ENCODE measurements around the gene NDUFS8.

NDUFS8 gene

DNA sequence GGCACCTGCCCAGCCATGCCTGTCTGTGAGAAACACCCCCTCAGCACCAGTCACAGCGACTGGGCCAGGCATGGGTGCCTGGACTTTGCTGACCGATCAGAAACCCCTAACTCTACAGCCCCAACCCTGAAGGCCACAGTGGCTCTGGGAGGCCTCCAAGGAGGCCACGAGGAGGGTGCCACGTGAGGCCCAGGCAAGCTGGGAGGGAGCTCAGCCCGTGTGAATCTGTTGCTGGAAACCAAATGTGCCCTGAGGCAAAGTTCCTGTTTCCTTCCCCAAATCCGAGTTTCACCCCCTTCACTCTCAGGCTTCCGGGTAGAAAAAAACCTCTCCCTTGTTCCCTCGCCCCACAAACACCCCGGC is 27.9 kb upstream of the NDUFS8 start:
- no peak overlapping the region for H3K4me3 ChIP-seq (replicated peaks; ENCODE audit: low read depth, low read length)
- TF ChIP-seq, protein P1, sequence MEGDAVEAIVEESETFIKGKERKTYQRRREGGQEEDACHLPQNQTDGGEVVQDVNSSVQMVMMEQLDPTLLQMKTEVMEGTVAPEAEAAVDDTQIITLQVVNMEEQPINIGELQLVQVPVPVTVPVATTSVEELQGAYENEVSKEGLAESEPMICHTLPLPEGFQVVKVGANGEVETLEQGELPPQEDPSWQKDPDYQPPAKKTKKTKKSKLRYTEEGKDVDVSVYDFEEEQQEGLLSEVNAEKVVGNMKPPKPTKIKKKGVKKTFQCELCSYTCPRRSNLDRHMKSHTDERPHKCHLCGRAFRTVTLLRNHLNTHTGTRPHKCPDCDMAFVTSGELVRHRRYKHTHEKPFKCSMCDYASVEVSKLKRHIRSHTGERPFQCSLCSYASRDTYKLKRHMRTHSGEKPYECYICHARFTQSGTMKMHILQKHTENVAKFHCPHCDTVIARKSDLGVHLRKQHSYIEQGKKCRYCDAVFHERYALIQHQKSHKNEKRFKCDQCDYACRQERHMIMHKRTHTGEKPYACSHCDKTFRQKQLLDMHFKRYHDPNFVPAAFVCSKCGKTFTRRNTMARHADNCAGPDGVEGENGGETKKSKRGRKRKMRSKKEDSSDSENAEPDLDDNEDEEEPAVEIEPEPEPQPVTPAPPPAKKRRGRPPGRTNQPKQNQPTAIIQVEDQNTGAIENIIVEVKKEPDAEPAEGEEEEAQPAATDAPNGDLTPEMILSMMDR (IDR thresholded peaks at IDR 0.05; ENCODE audit: low read length, missing control alignments): no peak
- DNase-seq (ENCODE audit: low read depth): no peak

DNA sequence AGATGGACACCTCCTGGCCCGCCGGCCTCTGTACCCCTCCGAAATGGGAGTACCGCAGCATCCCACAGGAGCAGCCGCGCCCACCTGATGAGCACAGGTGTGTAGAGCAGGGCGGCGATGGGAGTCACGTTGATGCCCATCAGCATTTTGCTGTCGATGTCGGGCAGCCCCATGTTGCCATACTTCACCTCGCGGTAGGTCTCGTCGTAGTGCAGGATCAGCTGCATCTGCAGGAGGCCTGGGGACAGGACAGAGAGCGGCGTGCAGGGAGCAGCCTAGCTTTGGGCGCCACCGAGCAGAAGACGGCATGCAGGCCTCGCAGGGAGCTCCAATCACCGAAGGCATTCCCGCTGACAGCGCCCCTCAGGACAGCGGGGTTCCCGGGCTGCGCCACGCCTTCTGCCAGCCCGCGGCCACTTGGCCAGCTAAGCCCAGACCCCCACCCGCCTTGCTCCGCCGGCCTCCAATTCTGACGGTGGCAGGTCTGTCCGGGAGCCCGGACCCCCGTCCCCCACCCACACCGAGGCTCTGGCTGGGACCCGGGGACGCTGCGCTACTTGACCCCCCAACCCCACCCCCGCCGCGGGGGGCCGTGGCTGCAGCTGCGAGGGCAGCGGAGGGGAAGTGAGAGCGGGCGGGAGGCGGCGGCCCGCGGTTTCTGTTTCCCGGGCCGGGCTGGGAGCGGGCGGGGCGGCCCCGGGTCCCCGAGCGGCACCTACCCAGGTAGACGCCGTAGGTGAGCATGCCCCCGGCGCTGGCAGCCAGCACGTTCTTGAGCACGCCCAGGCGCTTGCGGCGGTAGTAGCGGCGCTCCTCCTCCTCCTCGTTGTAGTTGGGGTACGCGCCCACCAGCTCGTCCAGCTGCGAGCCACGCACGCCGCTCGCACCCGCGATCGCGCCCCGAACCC is 27.3 kb upstream of the NDUFS8 start:
- peak overlapping the region; percentile 57 for H3K4me3 ChIP-seq (replicated peaks; ENCODE audit: low read depth, low read length)
- DNase-seq (ENCODE audit: low read depth): no peak
- TF ChIP-seq, protein P1 (IDR thresholded peaks at IDR 0.05; ENCODE audit: low read length, missing control alignments): no peak

DNA sequence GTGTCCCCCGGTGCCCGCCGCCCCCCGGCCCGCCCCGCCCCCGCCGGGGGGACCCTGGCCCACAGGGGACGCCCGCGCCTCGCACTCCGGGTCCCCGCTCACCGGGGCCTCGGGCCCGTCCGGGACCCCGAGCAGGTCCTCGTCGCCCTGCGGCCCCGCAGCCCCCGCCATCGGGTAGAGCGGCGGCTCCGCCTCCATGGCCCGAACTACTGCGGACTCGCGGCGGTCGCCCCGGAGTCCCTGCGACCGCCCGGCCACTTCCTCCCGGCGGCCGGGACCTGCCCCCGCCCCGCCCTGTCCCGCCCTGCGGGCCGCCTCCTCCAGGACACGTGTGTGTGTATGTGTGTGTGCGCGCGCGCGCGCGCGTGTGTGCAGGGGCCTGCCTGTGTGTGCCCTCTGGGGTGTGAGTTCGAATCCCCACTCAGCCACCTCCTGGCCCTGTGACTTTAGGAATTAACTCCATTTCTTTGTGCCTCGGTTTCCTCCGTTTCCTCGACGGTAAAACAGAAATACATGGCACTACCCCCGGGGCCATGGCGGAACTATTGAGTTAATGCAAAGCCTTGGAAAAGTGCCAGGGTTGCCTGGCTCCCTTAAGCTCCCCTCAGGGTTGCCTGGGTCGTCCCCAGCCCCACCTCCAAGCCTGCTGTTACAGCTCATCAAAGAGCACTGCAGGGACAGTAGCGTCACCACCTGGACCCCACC is 26.5 kb upstream of the NDUFS8 start, which contains the start of gene UNC93B1:
Gene UNC93B1, minus strand, starts transcription at position 252 of the 705 bp plus-strand sequence. Its CDS starts 54 bp downstream, at position 198.
- DNase-seq (ENCODE audit: low read depth): peak; percentile 75
- H3K4me3 ChIP-seq (replicated peaks; ENCODE audit: low read depth, low read length): peak within 1 kb of the TSS; percentile 57
- TF ChIP-seq, protein P1 (IDR thresholded peaks at IDR 0.05; ENCODE audit: low read length, missing control alignments): no peak

DNA sequence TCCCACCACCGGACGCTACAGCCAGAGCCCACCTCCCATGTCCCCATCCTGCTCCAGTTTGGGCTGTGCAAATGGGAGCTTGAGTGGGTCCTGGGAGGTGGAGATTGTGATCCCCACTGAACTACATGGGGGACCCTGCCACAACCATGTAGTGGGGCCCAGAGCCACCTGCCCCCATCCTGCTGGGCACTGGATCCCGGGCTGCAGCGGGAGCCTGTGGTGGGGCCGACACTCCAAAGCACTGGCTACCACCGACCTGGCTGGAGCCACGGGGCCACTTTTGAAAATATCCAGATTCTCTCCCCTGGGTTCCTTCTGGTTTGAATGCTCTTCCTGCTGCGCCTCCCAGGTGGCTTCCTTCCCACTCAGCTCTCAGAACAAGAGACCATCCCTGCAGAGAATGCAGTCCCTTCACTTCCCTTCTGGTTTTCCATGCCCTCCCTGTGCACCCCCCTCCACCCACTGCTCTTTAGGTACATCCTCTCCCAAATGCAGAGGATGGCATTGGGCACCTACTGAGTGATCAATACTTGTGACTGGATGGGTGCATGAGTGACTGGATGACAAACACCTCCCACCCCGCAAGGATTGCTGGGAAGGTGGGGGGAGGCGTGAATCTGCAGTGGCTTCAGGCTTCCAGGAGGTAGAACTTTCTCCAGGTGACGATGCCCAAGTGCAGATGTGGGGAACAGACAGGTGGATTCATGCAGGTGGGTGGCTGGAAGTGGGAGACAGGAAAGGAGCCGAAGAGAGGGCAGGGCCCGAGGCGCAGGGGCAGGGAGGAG is 25.7 kb upstream of the NDUFS8 start:
- no peak for DNase-seq (ENCODE audit: low read depth)
- TF ChIP-seq, protein P1 (IDR thresholded peaks at IDR 0.05; ENCODE audit: low read length, missing control alignments): no peak
- peak overlapping the region; percentile 57 for H3K4me3 ChIP-seq (replicated peaks; ENCODE audit: low read depth, low read length)

DNA sequence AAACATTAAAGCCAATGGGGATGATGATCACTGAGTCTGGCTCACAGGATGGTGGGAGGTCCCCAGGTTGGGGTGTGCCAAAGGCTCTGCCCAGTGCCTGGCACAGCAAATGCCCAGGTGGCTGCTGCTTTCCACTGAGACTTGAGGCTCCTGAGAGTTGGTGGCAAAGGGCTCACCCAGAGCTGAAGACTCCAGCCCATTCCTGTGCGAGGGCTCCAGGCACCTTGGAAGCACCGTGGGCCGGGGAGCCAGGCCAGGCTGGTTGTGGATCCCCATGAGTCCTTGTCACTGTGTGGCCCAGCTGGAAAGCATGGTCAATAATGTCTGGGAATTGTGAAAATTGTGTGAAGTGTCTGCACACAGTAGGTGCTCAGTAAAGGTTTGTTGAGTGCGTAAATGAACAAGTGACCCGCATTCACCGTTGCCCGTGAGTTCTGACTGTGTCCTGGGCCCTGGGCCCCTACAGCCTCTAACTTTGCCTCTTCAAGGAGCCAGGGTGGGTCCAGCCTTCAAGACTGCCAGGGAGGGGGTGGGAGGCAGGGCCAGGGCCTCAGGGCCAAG is 23.8 kb upstream of the NDUFS8 start:
- no peak overlapping the region for H3K4me3 ChIP-seq (replicated peaks; ENCODE audit: low read depth, low read length)
- no peak for DNase-seq (ENCODE audit: low read depth)
- TF ChIP-seq, protein P1 (IDR thresholded peaks at IDR 0.05; ENCODE audit: low read length, missing control alignments): no peak
